OCI-LY3 (cell line): ENCODE results near the gene ARAP1.
A peak's percentile ranks its signal among the peaks of the same experiment; 100 is the strongest.

ENCODE experiments used
- H2AFZ ChIP-seq: fragments of 200-600, 300-600 bp; shearing (Covaris generic); 2 replicates; pipeline ENCODE4 v1.6.0; 2014; ENCODE audit warnings: antibody characterized with exemption, low read depth, low read length
- H3K27ac ChIP-seq: fragments of 200-600, 300-600 bp; sonication (generic); 2 replicates; pipeline ENCODE4 v1.5.1; 2014; ENCODE audit warnings: mild to moderate bottlenecking, low read length, moderate library complexity, mixed read lengths
- H3K27me3 ChIP-seq: fragments of 200-600, 300-600 bp; sonication (generic); 2 replicates; pipeline ENCODE4 v1.6.1; 2014; ENCODE audit warnings: low read depth, low read length, mixed read lengths
- H3K36me3 ChIP-seq: fragments of 200-600, 300-600 bp; sonication (generic); replicated peaks from 2 replicates; pipeline ENCODE3; 2014; ENCODE audit warnings: low read depth, low read length, mixed read lengths
- H3K4me1 ChIP-seq: fragments of 300-600, 200-600 bp; sonication (generic); 2 replicates; pipeline ENCODE4 v1.6.1; 2014; ENCODE audit warnings: low read length, mixed read lengths
- H3K4me2 ChIP-seq: fragments of 200-600, 300-600 bp; sonication (generic); 2 replicates; pipeline ENCODE4 v1.6.1; 2014; ENCODE audit warnings: low read length, mixed read lengths
- H3K4me3 ChIP-seq: fragments of 300-600, 200-600 bp; sonication (generic); 2 replicates; pipeline ENCODE4 v1.5.1; 2014; ENCODE audit warnings: antibody characterized with exemption, mild to moderate bottlenecking, low read length, moderate library complexity
- H3K79me2 ChIP-seq: fragments of 300-600, 200-600 bp; shearing (Covaris generic); 2 replicates; pipeline ENCODE4 v1.6.1; 2014; ENCODE audit warnings: mild to moderate bottlenecking, low read length, mixed read lengths
- H3K9ac ChIP-seq: fragments of 300-600, 200-600 bp; shearing (Covaris generic); 2 replicates; pipeline ENCODE4 v1.6.0; 2014; ENCODE audit warnings: mild to moderate bottlenecking, low read length, moderate library complexity
- H3K9me3 ChIP-seq: fragments of 200-600, 300-600 bp; shearing (Covaris generic); 2 replicates; pipeline ENCODE4 v1.6.1; 2014; ENCODE audit warnings: low read length, mixed read lengths; ENCODE audit not compliant: insufficient read depth
- H4K20me1 ChIP-seq: fragments of 200-600, 300-600 bp; sonication (generic); 2 replicates; pipeline ENCODE4 v1.6.1; 2016; ENCODE audit warnings: low read length, mixed read lengths; ENCODE audit not compliant: insufficient read depth
- CTCF ChIP-seq: fragments of 200-600, 300-600 bp; sonication (generic); IDR thresholded peaks from 2 replicates; pipeline ENCODE4 v1.5.1; 2014; ENCODE audit warnings: antibody characterized with exemption, low read length, low read depth
- EZH2phosphoT487 ChIP-seq: fragments of 200-600 bp; shearing (Covaris generic); IDR thresholded peaks from 2 replicates; pipeline ENCODE4 v1.6.1; 2018; ENCODE audit warnings: antibody characterized with exemption, mixed run types, low read depth

Gene ARAP1

GRCh38 chr11:72686639-72687220 is 65.5 kb downstream of the ARAP1 start:
- TF ChIP-seq CTCF (no peak), EZH2phosphoT487 (no peak)
- Histone ChIP-seq H3K36me3 (peaks cover 33% of the 10 kb centered on the region), H3K79me2 (no peaks in the 10 kb centered on the region), H3K9me3 (no peaks in the 10 kb centered on the region), H3K27ac (no peak overlapping the region), H3K4me1 (no peaks in the 10 kb centered on the region), H4K20me1 (peaks cover 28% of the 10 kb centered on the region), H3K9ac (no peak overlapping the region), H3K4me3 (no peak overlapping the region), H3K4me2 (no peak overlapping the region), H3K27me3 (no peaks in the 10 kb centered on the region), H2AFZ (no peak overlapping the region)

GRCh38 chr11:72685560-72686480 is 66.4 kb downstream of the ARAP1 start:
- no peak overlapping the region for H2AFZ ChIP-seq
- no peak overlapping the region for H3K9ac ChIP-seq
- no peaks in the 10 kb centered on the region for H3K27me3 ChIP-seq
- H3K4me1 ChIP-seq: no peaks in the 10 kb centered on the region
- no peak overlapping the region for H3K4me2 ChIP-seq
- peaks cover 29% of the 10 kb centered on the region for H3K36me3 ChIP-seq
- H3K4me3 ChIP-seq: no peak overlapping the region
- TF ChIP-seq CTCF: no peak
- no peak for TF ChIP-seq EZH2phosphoT487
- H3K9me3 ChIP-seq: no peaks in the 10 kb centered on the region
- peaks cover 25% of the 10 kb centered on the region for H4K20me1 ChIP-seq
- no peak overlapping the region for H3K27ac ChIP-seq
- no peaks in the 10 kb centered on the region for H3K79me2 ChIP-seq

- H3K27ac ChIP-seq: no peak overlapping the region
These were observed 67.8 kb downstream of the ARAP1 start for GRCh38 chr11:72684236-72684912.

More at GRCh38 chr11:72684236-72684912, 67.8 kb downstream of the ARAP1 start:
- no peaks in the 10 kb centered on the region for H3K4me1 ChIP-seq
- no peak overlapping the region for H3K4me3 ChIP-seq
- no peak overlapping the region for H2AFZ ChIP-seq
- H3K9me3 ChIP-seq: no peaks in the 10 kb centered on the region
- peaks cover 24% of the 10 kb centered on the region for H4K20me1 ChIP-seq
- H3K4me2 ChIP-seq: no peak overlapping the region
- peaks cover 25% of the 10 kb centered on the region for H3K36me3 ChIP-seq
- no peaks in the 10 kb centered on the region for H3K79me2 ChIP-seq
- H3K9ac ChIP-seq: no peak overlapping the region
- peak; percentile 45 for TF ChIP-seq CTCF
- no peak for TF ChIP-seq EZH2phosphoT487
- H3K27me3 ChIP-seq: no peaks in the 10 kb centered on the region
